DOHH2 (cell line): Measurements from ENCODE around the gene GALNT13.

Experiments used
- CTCF ChIP-seq: fragments of 200-600 bp; sonication (generic); IDR thresholded peaks from one replicate; pipeline ENCODE4 v1.5.1; 2014; ENCODE audit warnings: antibody characterized with exemption, mild to moderate bottlenecking, low read depth, low read length; ENCODE audit not compliant: poor library complexity, severe bottlenecking
- EZH2phosphoT487 ChIP-seq: fragments of 200-600 bp; sonication (generic); IDR thresholded peaks from 2 replicates; pipeline ENCODE4 v1.6.1; 2017; ENCODE audit warnings: borderline replicate concordance, mild to moderate bottlenecking, antibody characterized with exemption, low read length, moderate library complexity, mixed read lengths

GRCh38 chr2:154408786-154409185 lies 537.1 kb downstream of the GALNT13 start:
- TF ChIP-seq CTCF (no peak), EZH2phosphoT487 (no peak)
